NCI-H146 (cell line): ENCODE measurements around the gene KDM4B.
A peak's percentile ranks its signal among the peaks of the same experiment; 100 is the strongest.

Experiments
- DNase-seq: peaks from one replicate; lab custom pipeline; 2025; lab: John Stamatoyannopoulos, UW

The KDM4B gene

DNA sequence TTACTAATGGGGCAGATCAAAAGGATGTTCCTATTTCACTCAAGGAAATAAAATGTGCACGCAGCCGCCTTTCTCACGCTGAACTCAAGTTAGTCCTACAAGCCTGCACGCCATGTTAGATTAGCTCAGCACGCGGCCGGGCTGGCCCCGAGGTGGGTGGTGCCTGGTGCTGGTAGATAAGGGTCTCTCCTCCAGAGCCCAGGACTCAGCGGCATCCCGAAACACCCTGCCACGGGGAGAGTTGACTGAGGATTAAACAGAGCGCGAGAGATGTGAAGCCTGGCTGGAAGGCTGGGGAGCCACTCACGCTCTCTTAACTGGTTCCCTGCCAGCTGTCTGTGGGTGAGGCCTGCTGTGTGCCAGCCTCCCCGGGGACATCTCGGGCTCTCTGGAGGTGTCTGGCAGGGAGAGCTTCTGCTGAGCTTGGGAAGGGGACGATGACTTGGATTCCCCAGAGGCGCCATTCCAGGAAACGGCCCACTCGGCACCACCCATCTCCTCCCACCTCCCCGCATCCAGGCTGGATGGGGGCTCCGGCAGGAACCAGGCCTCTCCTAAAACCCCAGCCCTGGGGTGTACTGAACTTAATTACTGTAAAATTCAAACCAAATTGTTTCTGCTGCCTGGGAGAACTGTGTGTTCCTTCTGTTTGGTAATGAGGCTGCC lies 122.2 kb downstream of the KDM4B start:
- DNase-seq = no peak

DNA sequence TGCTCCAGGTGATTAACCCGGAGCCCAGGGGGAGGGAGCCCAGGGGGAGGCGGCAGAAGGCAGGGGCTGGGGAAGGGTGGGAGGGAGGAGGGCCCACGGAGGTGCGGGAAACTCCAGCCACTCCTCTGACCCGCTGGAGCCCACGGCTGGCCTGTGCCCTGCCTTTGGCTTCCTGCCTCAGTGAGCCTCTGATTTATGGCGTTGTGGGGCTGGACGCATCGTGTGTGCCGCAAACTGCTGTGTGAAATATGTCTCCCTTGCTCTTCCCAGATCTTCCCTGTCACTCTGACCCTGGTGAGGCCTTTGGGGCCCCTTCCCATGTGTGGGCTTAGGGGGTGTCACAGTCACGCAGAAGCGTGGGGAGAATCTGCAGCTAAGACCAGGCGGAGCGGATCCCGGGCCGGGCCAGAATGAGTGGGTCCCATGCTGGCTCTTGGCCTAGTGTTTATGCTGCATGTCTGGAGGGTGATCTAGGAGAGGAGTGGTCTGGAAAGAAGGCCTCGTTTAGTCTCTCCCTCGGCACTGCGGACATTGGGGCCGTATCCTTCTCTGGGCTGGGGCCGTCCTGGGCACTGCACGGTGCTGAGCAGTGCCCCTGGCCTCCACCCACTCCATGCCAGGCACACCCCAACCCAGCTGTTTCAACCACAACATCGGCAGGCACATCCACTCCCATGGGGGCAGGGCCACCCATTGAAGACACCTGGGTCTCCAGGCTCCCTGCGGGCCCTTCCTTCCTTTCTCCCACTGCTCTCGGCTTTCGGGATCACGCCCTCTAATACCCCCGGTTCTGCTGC lies 123.0 kb downstream of the KDM4B start:
- DNase-seq = no peak

DNA sequence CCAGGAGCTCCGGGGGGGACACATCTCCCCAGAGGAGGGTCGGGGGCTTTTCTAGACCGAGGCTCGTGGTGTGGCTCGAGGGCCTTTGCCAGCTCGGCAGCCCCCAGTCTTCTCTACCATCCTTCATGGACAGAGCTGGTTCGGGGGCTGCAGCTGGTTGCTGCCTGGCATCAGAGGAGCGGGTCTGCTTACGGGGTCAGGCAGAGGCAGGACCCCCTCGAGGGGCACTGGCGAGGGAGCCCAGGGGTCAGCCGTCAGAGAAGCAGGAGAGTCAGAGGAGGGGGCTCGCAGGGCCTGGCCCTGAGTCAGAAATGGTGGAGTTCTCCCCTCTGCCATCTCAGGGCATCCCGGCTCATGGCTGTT lies 123.5 kb downstream of the KDM4B start:
- DNase-seq = no peak

DNA sequence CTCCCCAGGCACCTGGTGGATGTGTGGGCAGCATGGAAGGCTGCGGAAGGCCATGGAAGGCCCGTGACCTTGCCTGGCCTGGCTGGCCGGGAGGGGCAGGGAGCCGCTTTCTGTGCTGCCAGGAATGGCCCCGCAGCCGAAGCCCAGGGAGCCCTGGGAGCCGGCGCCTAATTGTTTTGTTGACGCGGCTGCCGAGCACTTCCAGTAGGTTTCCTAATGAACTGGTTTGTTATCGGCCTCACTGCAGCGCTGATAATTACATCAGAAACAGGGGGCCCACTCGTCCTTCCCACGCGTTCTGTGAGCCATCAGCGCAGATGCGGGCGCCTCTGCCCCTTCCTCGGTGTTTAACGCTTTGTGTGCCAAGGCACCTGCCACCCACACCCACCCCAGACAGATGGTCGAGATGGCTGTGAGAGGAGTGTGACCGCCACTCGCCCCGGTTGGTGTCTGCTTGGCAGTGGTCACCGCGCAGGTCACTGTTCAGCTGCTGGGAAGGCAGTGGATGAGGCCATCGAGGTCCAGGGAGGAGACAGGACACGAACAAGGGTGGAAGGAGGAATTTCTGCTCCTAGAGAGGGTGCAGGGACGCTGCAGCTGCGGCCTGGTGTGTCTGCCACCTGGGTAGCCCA lies 124.5 kb downstream of the KDM4B start:
- peak; percentile 67 for DNase-seq

DNA sequence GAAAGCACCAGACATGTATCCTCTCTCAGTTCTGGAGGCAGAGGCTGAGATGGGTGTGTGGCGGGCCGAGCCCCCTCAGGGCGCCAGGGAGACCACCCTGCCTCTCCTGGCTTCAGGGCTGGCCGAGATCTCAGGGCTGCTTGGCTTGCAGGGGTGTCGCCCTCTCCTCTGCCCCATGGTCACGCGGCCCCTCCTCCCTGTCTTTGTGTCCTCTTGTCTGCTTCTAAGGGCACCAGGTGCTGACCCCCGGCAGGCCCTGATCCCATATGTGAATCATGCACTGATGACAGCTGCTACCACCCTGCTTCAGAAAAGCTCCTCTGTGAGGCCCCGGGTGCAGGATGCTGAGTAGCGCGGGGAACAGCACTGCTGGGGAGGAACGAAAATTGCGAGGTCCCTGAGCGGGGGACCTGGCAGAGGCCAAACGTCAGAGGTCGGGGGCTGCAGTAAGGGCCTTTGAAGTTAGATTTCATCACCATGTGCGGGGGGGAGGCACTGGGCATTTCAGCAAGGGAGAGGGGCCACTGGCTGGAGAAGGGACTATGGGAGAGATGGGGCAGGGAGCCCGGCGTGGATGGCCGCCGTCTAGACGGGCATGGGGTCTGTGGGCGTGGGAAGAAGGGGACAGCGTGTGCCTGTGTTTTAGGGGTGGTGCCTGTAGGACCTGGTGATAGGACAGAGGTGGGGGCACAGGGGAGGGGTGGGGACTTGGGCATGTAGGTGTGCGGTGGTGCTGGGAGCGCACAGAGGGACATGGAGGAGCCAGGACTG lies 125.2 kb downstream of the KDM4B start:
- DNase-seq = peak; percentile 24

DNA sequence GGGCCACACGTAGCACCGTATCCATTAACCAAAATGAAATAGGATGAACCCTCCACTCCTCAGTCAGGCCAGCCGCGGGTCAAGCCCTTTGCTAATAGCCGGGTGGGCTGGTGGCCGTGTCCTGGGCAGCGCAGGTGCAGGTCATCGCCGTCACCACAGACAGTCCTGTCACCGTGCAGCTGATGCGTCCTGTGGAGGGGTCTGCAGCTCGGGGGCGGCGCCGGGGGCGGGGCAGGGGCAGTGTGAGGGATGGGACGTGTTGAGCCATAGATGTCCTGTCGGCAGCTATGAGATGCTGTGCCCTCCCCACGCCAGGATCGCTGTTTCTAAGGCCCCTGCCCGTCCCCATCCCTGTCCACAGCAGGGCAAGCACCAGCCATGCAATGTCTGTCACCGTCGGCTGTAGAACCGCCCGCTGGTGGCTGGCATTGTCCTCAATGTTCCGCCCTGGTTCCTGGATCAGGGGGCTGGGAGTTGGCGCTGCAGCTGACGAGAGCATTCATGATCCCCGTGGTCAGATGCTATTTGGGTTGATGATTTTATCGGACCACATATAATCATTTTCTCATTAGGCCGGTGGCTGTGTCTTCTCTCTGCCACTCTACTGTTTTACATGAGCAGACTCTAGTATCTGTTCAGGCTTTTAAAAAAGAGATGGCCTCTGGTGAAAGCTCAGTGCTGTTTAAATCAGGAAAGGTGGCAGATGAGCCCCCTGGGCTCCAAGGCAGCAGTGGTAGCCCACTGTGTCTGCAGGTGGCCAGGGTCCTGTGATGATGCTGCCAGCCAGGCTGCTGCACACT lies 126.1 kb downstream of the KDM4B start:
- no peak for DNase-seq

DNA sequence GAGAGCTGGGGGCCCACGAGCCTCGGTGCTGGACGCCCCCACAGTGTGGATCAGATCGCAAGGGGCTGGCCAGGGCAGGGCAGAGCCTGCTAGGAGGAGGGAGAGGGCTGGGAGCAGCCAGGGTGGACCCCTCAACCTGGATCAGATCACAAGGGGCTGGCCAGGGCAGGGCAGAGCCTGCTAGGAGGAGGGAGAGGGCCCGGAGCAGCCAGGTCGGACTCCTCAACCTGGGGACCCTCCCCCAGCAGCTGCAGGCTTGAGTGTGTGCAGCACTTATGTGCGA lies 126.6 kb downstream of the KDM4B start:
- DNase-seq = no peak

DNA sequence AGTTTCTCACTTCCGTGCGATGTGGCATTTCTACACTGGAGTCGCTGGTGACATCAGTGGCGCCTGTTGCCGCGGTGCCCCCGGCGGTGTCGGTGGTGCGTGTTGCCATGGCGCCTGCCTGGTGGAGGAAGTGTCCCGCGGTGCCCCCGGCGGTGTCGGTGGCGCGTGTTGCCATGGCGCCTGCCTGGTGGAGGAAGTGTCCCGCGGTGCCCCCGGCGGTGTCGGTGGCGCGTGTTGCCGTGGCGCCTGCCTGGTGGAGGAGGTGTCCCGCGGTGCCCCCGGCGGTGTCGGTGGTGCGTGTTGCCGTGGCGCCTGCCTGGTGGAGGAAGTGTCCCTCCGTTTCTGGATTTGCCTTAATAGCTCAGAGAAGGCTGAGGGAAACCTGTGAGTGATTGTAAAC lies 127.6 kb downstream of the KDM4B start:
- no peak for DNase-seq

DNA sequence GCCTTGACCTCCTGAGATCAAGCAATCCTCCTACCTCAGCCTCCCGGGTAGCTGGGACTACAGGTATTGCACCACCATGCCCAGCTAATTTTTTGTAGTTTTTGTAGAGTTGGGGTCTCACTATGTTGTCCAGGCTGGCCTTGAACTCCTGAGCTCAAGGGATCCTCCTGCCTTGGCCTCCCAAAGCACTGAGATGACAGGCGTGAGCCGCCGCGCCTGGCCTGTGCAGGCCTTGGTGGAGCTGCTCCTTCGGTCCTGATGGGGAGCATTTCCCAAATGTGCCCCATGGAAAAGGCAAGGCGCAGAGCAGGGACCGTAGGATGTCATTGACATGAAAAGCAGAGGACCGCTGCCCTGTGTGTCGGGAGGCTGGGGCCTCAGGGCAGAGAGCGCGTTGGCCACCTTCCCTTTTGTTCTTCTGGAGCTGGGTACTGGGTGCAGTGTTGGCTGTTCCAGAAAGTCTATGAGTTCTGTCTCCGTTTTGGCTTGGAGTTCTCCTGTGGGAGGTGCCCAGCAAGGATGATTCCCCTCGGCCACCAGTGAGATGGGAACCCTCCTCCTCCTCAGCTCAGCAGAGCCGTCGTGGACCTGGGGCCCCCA lies 128.5 kb downstream of the KDM4B start:
- no peak for DNase-seq

DNA sequence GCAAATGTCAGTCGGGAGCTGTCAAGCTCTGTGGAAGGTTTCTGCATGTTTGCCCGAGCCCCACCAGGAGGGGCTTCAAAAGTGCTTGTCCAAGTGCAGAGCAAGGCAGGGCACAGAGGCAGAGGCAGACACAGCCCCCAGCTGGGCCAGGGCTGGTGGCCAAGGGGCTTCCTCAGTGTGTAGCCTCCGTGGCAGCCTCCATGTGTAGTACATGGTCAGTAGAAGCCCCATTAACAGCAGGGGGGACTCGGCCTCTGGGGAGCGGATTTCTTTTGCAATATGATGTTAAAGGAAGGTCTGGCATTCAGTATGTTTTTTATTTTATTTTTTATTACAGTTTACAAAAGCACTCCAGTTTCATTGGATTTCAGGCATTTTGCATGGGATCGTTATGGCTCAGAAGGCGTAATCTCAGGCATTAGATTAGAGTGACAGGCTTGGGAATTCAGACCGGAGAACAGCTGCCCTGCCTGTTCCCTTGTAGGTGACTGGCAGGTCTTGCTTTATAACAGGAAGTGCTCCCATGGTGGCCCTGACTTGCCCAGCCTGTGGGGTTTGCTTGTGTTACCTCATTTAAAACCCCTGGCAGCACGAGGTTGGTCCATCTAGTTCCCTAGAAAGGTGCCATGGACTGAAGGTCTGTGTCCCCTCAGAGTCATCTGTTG lies 129.2 kb downstream of the KDM4B start:
- DNase-seq = no peak

DNA sequence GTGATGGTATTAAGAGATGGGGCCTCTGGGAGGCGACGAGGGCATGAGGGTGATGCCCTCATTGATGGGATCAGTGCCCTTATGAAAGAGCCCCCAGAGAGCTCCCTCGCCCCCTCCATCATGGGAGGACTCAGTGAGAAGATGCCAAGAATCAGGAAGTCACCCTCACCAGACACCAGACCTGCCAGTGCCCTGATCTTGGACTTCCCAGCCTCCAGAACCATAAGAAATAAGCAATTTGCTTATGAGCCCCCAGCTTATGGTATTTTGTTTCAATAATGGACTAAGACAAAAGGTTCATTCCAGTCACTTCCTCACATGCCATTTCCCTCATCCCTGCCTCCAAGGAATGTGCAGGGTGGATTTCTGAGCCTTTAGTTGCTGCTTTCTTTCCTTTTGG lies 129.7 kb downstream of the KDM4B start:
- DNase-seq = no peak

DNA sequence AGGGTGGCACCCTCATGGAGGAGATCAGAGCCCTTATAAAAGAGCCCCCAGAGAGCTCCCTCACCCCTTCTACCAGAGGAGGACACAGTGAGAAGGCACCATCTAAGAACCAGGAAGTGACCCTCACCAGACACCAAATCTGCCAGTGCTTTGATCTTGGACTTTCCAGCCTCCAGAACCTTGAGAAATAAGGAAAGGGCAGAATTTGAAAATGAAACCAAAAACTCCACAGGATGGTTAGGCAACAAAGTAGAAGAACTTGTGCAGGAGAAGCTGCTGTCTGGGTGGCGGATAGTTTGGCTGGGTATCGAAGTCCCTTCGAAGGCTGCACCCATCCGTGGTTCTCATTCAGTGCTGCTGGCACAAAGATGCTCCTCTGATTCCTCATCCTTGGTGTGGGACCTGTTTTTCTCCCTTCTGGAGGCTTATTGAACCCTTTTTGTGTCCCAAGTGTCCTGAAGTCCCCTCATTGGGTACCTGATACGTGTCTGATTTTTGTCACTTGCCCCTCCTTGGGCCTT lies 130.8 kb downstream of the KDM4B start:
- DNase-seq = no peak

DNA sequence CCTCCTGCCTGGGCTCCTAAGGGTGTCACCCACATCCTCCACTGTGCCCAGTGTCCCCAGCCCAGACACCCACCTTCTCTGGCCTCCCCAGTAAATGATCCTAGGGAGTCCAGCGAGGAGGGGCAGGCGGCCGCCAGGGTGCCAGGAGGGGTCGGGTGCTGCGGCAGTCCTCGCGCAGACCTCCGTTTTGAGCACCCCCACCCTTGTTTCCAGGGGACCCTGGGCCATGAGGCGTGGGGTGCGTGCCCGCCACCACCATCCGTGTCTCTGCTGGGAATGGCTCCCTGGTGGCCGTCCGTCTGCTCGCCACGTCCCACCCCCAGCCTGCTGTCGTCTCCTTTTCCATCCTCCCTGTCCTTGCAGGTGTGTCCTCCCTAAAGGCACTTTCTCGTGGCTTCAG lies 133.0 kb downstream of the KDM4B start:
- no peak for DNase-seq

DNA sequence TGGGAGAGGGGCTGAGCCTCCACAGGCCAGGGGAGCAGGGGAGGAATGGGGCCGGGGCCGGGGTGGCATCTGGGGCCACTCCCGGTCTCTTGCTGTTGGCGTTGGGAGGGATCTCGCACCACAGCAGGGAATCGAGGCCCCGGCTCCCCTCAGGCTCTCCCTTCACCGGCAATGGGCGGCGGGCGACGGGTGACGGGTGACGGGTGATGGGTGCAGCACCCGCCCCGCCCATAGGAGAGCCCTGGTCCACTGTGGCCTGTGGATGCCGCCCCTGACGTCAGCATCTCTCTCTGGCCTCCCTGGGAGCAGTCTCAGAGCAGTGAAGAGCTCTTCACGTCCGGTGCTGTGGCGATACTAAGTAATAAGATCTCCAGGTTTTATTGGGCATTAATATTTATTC lies 133.6 kb downstream of the KDM4B start:
- DNase-seq = no peak

DNA sequence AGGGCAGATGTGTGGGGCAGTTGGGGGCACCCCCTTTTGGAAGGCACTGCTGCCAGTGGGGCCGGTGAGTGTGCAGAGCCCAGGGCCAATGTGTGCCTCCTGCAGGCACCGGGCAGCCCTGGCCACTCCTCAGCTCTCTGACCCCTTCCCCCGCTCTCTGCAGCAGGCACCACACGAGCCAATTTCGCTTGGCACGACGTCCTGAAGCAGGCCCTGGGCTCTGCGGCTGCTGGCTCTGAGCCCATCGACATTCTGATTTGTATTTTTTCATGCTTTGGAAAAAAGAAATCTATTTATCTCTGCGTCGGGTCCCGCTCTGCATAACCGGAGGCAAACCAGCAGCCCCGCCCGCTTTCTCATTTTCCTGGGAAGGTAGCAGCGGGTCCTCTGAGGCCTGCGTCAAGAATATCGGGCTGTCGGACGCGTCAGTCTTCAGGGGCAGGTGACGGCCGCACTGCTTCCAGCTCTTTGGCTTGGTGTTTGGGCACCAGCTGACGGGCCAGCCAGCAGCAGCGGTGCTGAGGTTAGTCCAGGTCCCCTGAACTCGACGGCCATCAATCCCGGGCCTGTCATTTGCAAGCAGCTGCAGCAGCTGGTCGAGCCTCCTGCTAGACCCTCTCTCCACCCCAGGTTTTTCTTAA lies 134.3 kb downstream of the KDM4B start:
- no peak for DNase-seq

DNA sequence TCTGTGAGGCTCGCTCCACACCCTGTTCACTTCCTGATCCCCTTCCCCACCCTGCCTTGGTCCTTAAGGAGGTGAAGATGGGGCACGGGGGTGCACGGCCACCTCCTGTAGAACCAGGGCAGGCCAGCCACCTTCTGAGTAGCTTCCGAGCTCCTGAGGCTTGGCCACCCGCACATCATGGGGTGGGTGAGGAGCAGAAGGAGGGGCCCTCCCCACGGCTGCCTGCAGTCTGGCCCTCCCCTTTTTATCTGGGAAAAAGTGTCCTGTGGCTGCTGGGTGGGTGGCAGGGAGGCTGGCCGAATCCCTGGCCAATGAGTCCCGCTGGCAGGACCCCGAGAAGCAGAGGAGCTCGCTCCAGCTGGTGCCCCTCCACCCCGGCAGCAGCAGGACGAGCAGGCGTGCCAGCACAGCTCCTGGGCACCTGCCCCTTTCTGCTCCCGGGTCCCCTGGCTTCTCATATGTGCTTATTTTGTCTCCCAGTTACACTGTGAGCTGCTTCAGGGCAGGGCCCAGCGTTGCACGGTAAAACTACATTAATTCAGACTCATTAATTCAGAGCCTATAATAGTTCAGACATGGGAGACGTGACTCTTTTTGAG lies 135.0 kb downstream of the KDM4B start:
- DNase-seq = no peak

DNA sequence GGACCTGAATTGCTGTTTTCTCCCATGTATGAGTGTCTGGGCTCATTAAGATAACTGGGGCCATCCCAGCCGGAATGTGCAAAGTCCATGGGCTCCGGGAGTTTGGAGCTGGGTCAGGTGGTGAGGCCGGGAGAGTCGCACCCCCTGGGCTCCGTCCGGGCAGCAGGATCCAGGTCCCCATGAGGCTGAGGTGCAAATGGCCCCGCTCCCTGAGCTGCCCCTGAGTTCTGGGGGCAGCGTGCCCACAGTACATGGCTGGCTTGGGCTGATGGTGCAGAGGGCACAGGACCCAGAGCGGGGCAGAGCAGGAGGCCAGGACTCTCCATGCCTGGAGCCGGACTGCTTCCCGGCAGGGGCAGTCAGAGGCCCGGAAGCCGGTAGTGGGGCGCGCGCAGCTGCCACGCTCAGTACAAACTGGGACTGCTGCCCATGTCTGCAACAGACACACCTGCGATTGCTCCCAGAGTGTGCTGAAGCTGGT lies 136.0 kb downstream of the KDM4B start:
- DNase-seq = no peak

DNA sequence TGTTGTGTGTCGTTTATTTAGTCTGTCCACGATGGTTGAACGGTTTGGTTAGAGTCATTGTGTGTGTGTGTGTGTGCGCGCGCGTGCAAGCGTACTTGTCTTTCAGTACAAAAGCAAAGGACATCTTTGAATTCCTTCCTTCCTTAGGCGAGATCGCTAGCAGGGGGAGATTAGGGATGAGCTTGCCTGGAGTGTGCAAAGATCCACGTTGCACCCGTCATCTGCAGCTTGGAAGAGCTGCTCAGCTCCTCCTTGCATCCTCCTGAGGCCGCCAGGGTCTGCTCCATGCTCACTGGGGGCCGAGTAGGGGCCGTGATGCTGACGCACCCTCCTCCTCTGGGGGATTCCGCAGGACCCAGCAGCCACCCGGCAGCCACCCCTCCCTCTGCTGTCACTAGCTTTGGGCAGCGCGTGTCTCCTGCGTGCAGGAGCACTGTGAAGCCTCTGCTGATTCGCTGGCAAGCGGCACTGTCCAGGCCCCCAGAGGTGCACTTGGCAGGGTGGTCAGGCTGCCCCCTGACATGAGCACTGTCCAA lies 137.3 kb downstream of the KDM4B start:
- no peak for DNase-seq

DNA sequence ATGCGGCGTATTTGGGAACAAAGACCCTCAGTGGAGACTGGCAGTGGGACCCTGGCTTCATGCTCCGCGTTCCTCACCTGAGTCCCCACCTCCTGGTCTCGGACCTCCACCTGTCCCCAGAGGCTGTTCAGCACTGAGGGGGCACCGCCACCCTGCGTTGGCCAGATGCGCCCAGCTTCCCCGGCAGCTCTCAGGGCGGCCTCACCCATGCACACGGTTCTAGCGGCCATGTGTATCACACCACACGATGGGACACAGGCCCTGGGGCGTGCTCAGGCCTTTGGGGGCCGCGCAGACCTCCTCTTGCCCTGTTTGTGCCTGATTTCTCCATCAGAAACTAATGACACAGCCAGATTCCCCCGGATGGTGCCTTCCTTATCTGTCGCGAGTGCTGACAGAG lies 138.1 kb downstream of the KDM4B start:
- no peak for DNase-seq
